HepG2 (cell line): ENCODE results near the gene PTGR1. TPM values are rescaled to one million over a fixed set of nuclear protein-coding genes. Genes with fewer than 3 reads are reported as not detected.

Experiments used
- MLLT10 ChIP-seq: sonication (generic); formaldehyde crosslinking; IDR thresholded peaks from 2 replicates; pipeline ENCODE4 v1.4.0; 2020; ENCODE audit warnings: missing genetic modification reagents
- POLR2A ChIP-seq, 2 experiments: IDR thresholded peaks; 2 replicates each; pipeline ENCODE4 v1.6.1; 2011; ENCODE audit warnings: low read depth in 2 of 2, low read length in 2 of 2, mild to moderate bottlenecking in 1 of 2, moderate library complexity in 1 of 2; ENCODE audit not compliant: insufficient read depth in 1 of 2
- SETDB1 ChIP-seq: sonication (generic); formaldehyde crosslinking; IDR thresholded peaks from 2 replicates; pipeline ENCODE4 v1.5.1; 2020; ENCODE audit warnings: missing genetic modification reagents, mild to moderate bottlenecking, borderline replicate concordance
- ZBTB10 ChIP-seq: sonication (generic); formaldehyde crosslinking; IDR thresholded peaks from 2 replicates; pipeline ENCODE4 v1.4.0; 2020; ENCODE audit warnings: missing genetic modification reagents, borderline replicate concordance
- ZNF292 ChIP-seq: sonication (generic); formaldehyde crosslinking; IDR thresholded peaks from 2 replicates; pipeline ENCODE4 v1.8.1; 2022; ENCODE audit warnings: mild to moderate bottlenecking, low read depth, missing genetic modification reagents, borderline replicate concordance
- ZNF407 ChIP-seq: sonication (generic); formaldehyde crosslinking; IDR thresholded peaks from one replicate; pipeline ENCODE4 v1.5.1; 2020; ENCODE audit warnings: mild to moderate bottlenecking, missing genetic modification reagents; ENCODE audit errors: not compliant biosample characterization
- ZNF687 ChIP-seq: sonication (generic); formaldehyde crosslinking; IDR thresholded peaks from 2 replicates; pipeline ENCODE4 v1.5.1; 2020; ENCODE audit warnings: mild to moderate bottlenecking, missing genetic modification reagents, moderate library complexity
- ZNF710 ChIP-seq: sonication (generic); formaldehyde crosslinking; IDR thresholded peaks from 2 replicates; pipeline ENCODE4 v1.5.0; 2020; ENCODE audit warnings: mild to moderate bottlenecking, missing genetic modification reagents, borderline replicate concordance
- ZSCAN25 ChIP-seq: sonication (generic); formaldehyde crosslinking; IDR thresholded peaks from 2 replicates; pipeline ENCODE4 v1.8.0; 2022; ENCODE audit warnings: mild to moderate bottlenecking, missing genetic modification reagents
- polyA plus RNA-seq, 8 experiments: library from polyadenylated mRNA; depleted of rRNA in 3 of 8; stranded (reverse) in 7 of 8; unstranded in 1 of 8; fragments of >200 nt; fragmentation: Illumina TruSeq in 4 of 8; extraction: Trizol in 4 of 8; gene quantifications; 2 replicates each; pipeline versions ENCODE4 v1.2.1 to v1.2.3, GENCODE V29; 2011 to 2016; ENCODE audit warnings: low read depth in 4 of 8, missing spikeins in 1 of 8, mixed read lengths in 1 of 8; ENCODE audit not compliant: insufficient read depth in 1 of 8
- total RNA-seq, 5 experiments: library from RNA; depleted of rRNA; stranded (reverse); fragments of >200 nt; fragmentation: Illumina TruSeq; extraction: Trizol; gene quantifications; 2 replicates each; pipeline ENCODE4 v1.2.3, GENCODE V29; 2016; ENCODE audit warnings: low read depth in 1 of 5

PTGR1 gene
- total and polyA plus RNA-seq, 2 of the 13 experiments (the other 11 are each of a cell fraction or from before 2014, with no cell fraction given) = 6.0 to 15.8 TPM

GRCh38 chr9:111525056-111525977 is 74.1 kb downstream of the PTGR1 start, which contains the start of gene ZNF483 (continued):
- TF ChIP-seq ZNF407 (CRISPR knock-in tag) = peak; percentile 36
- no peak for TF ChIP-seq MLLT10 (CRISPR knock-in tag)
- TF ChIP-seq SETDB1 (CRISPR knock-in tag) = no peak
- peak in 1 of 2 experiments; percentile 70; a peak in 2 of 4 replicates for TF ChIP-seq POLR2A (IDR thresholded peaks at IDR 0.05; ENCODE audit: insufficient read depth in 1 of 2, low read depth in 2 of 2, low read length in 2 of 2)
- TF ChIP-seq ZNF292 = peak; percentile 54; the same call in 1 of the 2 replicates
- no peak for TF ChIP-seq ZSCAN25
- no peak for TF ChIP-seq ZBTB10
- peak; percentile 96 for TF ChIP-seq ZNF687 (CRISPR knock-in tag)
- peak; percentile 64; the same call in 1 of the 2 replicates for TF ChIP-seq ZNF710 (CRISPR knock-in tag)
